GM12865 (cell line): ENCODE measurements around the gene LRRC39.

Experiments used
- DNase-seq: peaks from one replicate; pipeline ENCODE4 v3.0.0; 2010; ENCODE audit warnings: low read depth
- H3K4me3 ChIP-seq: 2 replicates; pipeline ENCODE4 v1.5.1; 2011; ENCODE audit warnings: mild to moderate bottlenecking, low read depth, low read length, control low read depth
- CTCF ChIP-seq: IDR thresholded peaks from 2 replicates; pipeline ENCODE4 v1.5.1; 2011; ENCODE audit warnings: low read length, control low read depth, low read depth, inconsistent platforms; ENCODE audit not compliant: insufficient read depth; ENCODE audit errors: missing control alignments

Gene LRRC39

GRCh38 chr1:100178091-100178490, at the start of gene LRRC39:
TSS of gene LRRC39 (minus strand) at chr1:100178256. CDS start at chr1:100168516, 9,740 bp downstream.
- no peak within 1 kb of the TSS for H3K4me3 ChIP-seq
- DNase-seq = no peak
- no peak for TF ChIP-seq CTCF

- DNase-seq = no peak
- no peak overlapping the region for H3K4me3 ChIP-seq
- no peak for TF ChIP-seq CTCF
Observed at GRCh38 chr1:100222428-100222827, 44.4 kb upstream of the LRRC39 start.

- H3K4me3 ChIP-seq = no peak overlapping the region
- DNase-seq = no peak
- no peak for TF ChIP-seq CTCF
Observed at GRCh38 chr1:100219883-100220282, 41.8 kb upstream of the LRRC39 start.

GRCh38 chr1:100219457-100219856, 41.4 kb upstream of the LRRC39 start:
- no peak overlapping the region for H3K4me3 ChIP-seq
- no peak for TF ChIP-seq CTCF
- DNase-seq = no peak

GRCh38 chr1:100217834-100218233, 39.8 kb upstream of the LRRC39 start:
- no peak for DNase-seq
- no peak overlapping the region for H3K4me3 ChIP-seq
- no peak for TF ChIP-seq CTCF

- TF ChIP-seq CTCF = no peak
- DNase-seq = no peak
- H3K4me3 ChIP-seq = no peak overlapping the region
Observed at GRCh38 chr1:100215101-100215500, 37.0 kb upstream of the LRRC39 start.

GRCh38 chr1:100213141-100213540, 35.1 kb upstream of the LRRC39 start:
- no peak for DNase-seq
- TF ChIP-seq CTCF = no peak
- no peak overlapping the region for H3K4me3 ChIP-seq
